Camera-type eye (tissue), 1 donor: ENCODE measurements around the gene MZT2B. TPM values are rescaled to one million over a fixed set of nuclear protein-coding genes. Genes with fewer than 3 reads are reported as not detected.

Source experiments
- total RNA-seq: library from RNA; depleted of rRNA; stranded (reverse); fragments of >200 nt; gene quantifications from one replicate; pipeline ENCODE4 v1.2.3, GENCODE V29; 2014

Gene MZT2B, protein sequence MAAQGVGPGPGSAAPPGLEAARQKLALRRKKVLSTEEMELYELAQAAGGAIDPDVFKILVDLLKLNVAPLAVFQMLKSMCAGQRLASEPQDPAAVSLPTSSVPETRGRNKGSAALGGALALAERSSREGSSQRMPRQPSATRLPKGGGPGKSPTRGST
- 44.9 TPM for total RNA-seq

DNA sequence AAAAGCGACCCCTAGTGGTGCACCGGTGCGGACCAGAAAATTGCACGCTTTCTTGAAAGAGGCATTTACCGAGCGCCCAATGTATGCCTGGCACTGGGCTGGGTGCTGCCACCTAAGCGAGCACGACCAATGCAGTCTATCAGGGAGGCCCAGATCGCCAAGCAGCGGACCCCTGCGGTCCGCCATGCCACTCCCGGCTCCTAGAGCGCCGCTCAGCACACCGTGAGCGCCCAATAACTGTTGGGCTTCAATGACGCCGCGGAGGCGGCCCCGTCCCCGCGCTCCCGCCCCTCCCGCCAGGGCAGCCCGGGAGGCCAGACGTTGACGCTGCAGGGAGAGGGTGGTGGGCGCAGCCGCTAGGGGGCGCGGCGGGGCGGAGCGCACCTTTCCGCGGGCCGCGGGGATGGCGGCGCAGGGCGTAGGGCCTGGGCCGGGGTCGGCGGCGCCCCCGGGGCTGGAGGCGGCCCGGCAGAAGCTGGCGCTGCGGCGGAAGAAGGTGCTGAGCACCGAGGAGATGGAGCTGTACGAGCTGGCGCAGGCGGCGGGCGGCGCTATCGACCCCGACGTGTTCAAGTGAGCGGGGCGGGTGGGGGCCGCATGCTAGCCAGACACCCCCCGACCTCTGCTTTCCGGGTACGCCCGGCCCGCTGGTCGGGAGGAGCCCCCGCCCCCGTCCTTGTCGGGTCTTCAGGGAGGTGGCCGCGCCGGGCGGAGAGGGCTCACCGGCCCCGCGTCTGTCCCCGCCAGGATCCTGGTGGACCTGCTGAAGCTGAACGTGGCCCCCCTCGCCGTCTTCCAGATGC is at the start of gene MZT2B:
TSS of gene MZT2B (plus strand) at position 383 of the 803 bp plus-strand sequence. CDS start at position 404, 21 bp downstream.

DNA sequence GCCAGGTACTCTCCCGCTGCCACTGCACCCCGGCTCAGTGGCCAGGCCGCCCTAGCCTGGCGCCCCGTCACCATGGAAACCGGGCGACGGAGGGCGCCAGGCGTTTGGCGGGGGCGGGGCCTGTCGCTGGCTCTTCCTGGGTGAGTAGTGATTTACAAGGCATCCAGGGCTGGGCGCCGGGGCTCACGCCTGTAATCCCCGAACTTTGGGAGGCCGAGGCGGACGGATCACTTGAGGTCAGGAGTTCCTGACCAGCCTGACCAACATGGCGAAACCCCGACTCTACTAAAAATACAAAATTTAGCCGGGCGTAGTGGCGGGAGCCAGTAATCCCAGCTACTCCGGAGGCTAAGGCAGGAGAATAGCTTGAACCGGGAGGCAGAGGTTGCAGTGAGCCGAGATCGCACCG is 37.1 kb upstream of the MZT2B start, which contains the start of gene CCDC74B:
TSS of gene CCDC74B (minus strand) at position 107 of the 409 bp plus-strand sequence. CDS start 116 bp downstream, outside the sequence.

DNA sequence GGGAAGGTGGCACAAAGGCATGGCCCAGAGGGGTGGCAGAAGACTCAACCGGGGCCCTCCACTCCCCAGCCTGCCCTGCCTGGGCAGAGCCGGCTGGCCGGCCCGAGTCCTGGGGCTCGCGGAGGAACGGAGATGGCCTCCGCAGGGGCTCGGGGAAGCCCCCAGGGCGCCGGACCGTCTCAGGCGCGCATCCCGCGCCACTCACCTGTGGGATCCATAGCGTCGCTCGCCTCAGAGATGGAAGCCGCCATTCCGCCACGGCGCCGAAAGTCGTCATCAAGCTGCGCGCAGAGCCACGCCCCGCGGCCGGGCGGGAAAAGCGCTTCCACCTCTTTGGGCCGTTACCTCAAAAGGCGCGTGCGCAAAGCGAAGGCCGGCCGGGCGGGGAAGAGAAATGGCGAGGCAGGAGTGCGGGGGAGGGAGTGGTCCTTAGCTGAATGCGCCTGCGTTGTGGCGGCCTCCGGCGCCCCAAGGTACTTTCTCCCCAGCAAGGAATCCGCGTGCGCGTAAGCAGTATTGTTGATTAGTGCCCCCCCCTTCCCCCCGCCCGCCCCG is 660 bp upstream of the MZT2B start, which contains the start of gene SMPD4:
TSS of gene SMPD4 (minus strand) at position 278 of the 555 bp plus-strand sequence. CDS start 5,010 bp downstream, outside the sequence.

DNA sequence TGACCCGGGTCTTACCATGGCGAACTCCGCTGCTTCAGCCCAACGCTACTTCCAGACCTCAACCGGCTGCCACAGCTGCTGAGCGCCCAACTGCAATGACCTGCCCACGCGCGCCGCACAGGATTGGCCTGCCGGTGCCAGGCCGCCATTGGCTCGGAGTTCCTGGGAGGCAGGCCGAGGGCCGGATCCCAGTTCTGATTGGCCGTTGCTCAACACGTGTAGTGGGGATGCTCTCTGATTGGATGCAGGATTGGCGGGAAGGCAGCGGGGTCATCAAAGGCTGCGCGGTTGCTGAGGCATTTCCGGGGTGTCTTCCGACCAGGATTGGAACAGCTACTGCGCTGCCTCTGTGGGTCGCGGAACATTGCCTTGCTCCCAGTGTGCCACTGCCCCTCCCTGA is 16.3 kb downstream of the MZT2B start, which contains the start of gene TUBA3E:
TSS of gene TUBA3E (minus strand) at position 97 of the 400 bp plus-strand sequence. CDS start at position 18, 79 bp downstream.

Other genes starting within 250 kb of the MZT2B start
- 0.44 TPM for gene RAB6C, start 202.6 kb upstream of the MZT2B start, total RNA-seq
- not detected for gene POTEF, start 53.0 kb upstream of the MZT2B start, total RNA-seq
- gene CCDC74B, start 37.1 kb upstream of the MZT2B start, total RNA-seq, result 13.4 TPM
- gene SMPD4, start 660 bp upstream of the MZT2B start, total RNA-seq, result 35.3 TPM
- gene TUBA3E, start 16.2 kb downstream of the MZT2B start, total RNA-seq, result not detected
- gene IMP4, start 160.6 kb downstream of the MZT2B start, total RNA-seq, result 53.5 TPM
- 30.5 TPM for gene PTPN18, start 173.8 kb downstream of the MZT2B start, total RNA-seq